Adipose tissue (tissue), 3 donors: Measurements from ENCODE around the gene POU6F2. TPM values are rescaled to one million over a fixed set of nuclear protein-coding genes. Genes with fewer than 3 reads are reported as not detected.

Source experiments
- H3K27ac ChIP-seq: one replicate; pipeline ENCODE4 v1.5.1; 2013; ENCODE audit warnings: low read depth, low read length
- WGBS, 3 donors: extraction: QIAGEN DNeasy Blood & Tissue Kit; methylation state at CpG; one replicate each; pipeline ENCODE4 v1.1.7; 2013; 5-methylcytosine and 5-hydroxymethylcytosine counted together
- polyA plus RNA-seq, 3 donors: library from polyadenylated mRNA; stranded (reverse); fragments of 200-250 nt; gene quantifications; one replicate each; pipeline ENCODE4 v1.2.3, GENCODE V29; 2013
- donor health status: healthy with polysubstance abuse.
- donor health status: Bipolar disorder and iron deficiency.
- donor health status: healthy.

POU6F2 gene
- polyA plus RNA-seq, 3 donors = 0.16 to 0.64 TPM; not detected in 1

DNA sequence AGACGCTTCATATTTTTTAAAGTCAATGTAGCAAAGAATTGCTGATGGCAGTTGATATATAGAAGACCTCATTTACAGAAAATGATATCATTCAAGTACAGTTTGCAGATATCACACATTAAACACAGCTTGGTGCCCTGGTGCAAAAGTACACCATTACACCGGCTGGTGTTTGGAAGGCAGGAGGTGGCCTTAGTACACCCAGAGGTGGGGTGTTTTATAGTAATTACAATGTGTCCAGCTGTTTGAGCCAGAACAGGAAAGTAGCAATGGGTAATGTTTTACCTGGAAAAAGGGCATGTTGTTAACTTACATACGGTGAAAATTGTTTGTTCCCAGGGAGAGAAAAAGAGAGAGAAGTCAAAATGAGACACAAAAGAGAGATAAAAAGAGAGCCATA, 485.5 kb downstream of the POU6F2 start:
- WGBS, 3 donors = 84 to 88% (median 87%) methylated on average over 3 of the region's 3 CpGs
- no peak overlapping the region for H3K27ac ChIP-seq

DNA sequence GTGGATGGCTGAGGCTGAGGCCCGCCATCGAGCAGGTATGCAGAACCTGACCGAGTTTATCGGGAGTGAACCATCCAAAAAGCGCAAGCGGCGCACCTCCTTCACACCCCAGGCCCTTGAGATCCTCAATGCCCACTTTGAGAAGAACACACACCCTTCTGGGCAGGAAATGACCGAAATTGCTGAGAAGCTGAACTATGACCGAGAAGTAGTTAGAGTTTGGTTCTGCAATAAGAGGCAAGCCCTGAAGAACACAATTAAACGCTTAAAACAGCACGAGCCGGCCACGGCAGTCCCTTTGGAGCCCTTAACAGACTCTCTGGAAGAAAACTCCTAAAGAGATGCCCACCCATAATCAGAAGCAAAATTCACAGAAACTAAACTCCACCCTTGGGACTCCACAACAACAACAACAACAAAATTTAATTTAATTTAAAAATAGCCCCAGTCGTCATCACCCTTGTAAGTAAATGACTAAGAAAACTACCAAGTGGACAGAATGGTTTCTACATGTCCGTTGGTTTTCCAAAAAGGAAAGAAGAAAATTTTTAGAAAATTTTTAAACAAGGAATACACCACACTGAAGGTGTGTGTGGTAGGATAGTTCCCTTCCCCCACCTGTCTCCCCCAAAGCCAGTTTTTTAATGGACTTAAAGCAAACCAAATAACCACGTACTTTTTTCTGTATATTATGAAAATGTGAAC, 486.8 kb downstream of the POU6F2 start:
- WGBS, 3 donors = 68 to 81% (median 77%) methylated on average over 16 of the region's 16 CpGs
- no peak overlapping the region for H3K27ac ChIP-seq

DNA sequence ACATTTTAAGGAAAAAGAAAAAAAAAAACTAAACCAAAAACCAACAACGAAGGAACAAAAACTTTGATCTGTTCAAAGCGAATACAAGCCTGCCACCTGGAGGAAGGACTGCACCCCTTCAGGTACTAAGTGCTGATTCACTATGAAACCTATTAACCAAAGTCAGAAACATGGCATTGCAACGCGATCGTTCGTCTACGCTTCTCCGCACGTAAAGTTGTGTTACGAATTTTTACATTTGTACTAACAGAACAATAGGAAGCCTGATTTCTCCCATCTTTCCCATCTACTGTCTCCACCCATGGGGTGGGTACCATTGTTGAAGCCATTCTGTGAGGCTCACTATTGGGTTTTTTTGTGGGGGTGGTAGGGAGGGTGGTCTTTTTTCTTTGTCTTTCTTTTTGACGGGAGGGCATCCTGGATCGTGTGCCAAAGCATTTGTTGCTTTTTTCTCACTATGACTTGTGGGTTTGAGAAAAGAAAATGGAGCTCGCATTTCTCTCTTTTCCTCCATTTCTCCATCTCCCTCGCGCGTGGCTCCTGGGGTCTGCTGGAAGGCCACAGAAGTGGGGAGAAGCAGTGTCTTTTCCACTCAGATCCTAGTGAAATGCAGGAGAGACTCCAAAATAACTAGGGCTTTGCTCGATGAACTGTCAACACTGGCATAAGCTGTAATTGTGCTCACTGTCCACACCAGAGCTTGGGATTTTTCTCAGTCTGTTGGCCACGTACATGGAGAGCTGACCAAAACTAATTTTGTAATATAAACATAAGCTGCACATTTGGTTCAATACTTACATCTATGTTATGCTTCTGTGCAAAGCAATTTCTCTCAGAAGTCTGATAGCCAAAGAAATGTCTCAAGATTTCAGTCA, 487.6 kb downstream of the POU6F2 start:
- 34 to 40% (median 36%) methylated on average over 18 of the region's 18 CpGs for WGBS, 3 donors
- no peak overlapping the region for H3K27ac ChIP-seq

DNA sequence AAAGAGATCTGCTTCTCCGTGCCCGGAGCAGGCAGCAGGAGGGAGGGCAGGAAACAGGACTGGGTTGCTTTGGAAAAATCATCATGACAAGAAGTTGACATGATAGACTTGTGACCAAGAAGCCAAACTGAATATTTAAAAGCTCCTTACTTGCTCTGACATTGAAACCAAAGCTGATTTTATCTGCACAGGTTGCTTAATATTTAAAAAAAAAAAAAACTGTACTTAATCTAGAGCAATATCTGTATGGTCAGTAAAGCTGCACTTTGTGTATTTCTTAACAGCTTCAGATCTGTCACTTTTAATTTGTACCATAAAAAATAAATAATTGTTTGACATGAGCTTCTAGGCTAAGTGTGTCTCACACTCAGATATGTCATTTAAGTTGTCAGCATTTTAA, 490.6 kb downstream of the POU6F2 start:
- 16 to 54% (median 42%) methylated on average over 2 of the region's 2 CpGs for WGBS, 3 donors
- no peak overlapping the region for H3K27ac ChIP-seq

DNA sequence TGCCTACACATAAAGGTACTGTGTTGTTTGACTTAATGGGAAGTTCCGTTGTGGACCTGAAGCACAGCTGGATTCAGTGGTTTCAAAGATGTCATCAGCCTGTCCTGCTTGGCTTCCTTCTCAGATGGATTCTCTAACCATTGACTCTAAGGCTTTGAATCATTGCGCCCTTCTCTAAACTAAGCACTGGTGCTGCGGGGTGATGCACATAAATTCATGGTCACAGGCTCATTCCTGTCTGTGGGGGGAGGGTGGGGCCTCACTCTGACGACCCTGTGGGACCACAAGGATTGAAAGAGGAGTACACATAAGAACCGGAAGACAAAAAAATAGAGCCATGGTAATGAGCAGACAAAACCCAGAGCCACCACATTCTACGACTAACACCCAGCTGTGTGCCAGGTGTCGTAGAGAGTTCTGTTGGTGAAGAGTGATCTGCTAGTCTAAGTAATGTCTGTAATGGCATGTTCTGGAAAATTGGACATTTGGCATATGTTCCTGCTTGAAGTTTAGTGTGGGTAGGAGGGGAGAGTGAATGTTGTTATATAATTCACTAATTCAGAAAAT, 491.2 kb downstream of the POU6F2 start:
- no peak overlapping the region for H3K27ac ChIP-seq
- WGBS, 3 donors = 56 to 72% (median 66%) methylated on average over 7 of the region's 7 CpGs

DNA sequence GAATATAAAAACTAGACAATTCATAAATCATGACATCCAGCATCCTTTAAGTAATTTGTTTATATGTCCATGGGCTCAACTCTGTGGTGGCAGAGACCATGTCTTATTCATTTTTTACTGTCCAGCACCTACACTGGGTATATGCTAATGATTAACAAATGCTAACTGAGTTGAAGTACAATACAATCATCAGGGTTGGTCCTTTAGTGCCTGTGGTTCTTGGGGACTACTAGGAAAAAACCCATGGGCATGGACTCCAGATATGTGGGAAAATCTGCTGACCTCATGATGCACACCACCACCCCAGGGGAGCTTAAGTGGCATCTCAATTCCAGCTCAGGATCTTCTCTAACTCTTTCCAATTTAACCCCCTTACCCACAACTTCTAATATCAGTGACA, 503.2 kb downstream of the POU6F2 start:
- H3K27ac ChIP-seq = no peak overlapping the region

DNA sequence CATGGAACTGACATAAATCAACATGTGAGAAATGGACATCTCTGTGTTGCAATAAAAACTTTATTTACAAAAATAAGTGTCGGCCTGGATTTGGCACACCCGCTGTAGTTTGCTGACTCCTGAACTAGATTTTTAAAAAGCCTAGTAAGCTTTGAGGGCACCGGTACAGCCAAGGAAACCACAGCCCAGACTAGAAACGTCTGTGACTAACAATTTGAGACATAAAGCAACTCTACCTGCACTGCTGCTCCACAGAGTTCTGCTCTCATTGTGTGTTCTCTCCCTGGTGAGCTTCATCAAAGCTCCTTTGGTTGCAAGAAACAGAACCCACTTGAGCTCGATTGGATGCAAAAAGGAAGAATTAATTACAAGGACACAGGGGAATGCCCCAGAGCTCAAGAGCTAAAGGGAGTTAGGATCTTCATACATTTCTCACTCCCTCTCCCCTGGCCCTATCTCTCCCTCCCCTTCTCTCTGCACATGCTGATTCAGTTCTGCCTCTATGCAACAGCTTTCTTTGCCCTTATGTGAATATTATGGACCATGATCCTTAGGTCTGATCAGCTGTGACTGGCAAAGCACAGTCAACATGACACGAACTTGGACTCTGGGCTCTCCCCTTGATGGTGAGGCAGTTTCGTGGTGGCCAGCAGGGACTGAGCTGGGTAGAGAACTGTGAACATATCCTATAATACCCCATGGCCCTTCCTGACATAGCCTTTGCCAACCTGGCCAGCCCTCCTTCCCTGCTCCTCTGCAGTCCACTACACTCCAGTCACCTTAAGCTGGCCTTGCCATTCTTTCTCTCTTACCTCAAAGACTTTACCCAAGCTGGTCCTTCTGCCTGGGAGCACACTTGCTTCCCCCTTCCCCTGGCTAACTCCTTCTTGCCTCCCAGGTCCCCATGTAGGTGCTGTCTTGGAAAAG, 511.0 kb downstream of the POU6F2 start:
- no peak overlapping the region for H3K27ac ChIP-seq
- 50 to 65% (median 64%) methylated on average over 7 of the region's 7 CpGs for WGBS, 3 donors

DNA sequence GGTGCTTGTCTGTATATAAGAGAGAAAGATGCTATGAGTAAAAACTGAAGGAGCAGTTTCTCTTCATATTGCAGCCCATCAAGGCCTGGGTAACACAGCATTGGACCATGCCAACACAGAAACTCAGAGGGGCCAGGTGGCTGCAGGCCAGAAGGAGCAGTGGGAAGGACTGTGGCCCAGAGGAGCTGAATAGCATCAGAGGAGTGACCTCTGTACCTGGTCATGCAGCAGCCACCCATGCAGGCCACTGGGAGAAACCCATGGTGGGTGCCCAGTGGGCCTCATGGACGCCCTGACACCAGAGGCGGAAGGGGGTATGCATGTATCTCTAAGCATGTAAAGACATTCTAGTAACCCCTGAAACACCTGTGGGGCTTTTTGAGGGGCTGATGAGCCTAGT, 512.6 kb downstream of the POU6F2 start:
- WGBS, 3 donors = 88 to 93% (median 92%) methylated on average over 2 of the region's 2 CpGs
- no peak overlapping the region for H3K27ac ChIP-seq

DNA sequence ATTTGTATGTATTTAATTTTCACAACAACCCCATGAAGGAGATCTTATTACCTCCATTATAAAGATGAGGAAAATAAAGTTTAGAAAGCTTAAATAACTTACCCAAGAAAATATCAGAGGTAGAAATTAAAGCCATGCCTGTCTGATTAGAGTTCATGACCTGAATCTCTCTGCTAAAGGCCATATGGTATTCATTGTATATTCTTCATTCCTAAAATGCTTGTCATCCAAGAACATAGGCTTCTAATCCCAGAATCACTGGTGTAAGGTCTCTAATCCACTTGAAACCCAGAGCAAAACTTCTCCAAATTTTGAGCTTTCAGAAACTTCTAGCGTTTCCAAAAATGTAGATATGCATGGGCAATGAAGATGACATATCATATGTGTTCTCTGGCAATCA, 516.2 kb downstream of the POU6F2 start:
- 86 to 90% (median 89%) methylated on average over 1 of the region's 1 CpG for WGBS, 3 donors

DNA sequence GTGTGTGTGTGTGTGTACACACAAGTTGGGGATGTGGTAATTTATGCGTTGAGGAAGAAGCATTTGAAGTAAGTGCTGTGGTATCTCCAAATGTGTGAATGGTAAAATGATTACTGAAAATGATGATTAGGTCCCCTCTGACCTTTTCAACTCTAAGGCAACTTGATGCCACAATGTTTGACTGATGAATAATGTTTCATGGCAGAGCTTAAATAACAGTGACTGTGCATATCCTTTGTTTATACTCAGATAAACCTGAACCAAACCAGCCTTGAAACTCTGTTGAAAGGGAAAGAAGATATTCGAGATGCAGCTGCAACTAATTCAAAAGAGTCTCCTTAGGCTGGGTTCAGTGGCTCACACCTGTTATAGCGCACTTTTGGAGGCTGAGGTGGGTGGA, 523.6 kb downstream of the POU6F2 start:
- no peak overlapping the region for H3K27ac ChIP-seq
- WGBS, 3 donors = 57 to 65% (median 60%) methylated on average over 3 of the region's 3 CpGs

More for the DNA sequence above, 516.2 kb downstream of the POU6F2 start:
- H3K27ac ChIP-seq = no peak overlapping the region

DNA sequence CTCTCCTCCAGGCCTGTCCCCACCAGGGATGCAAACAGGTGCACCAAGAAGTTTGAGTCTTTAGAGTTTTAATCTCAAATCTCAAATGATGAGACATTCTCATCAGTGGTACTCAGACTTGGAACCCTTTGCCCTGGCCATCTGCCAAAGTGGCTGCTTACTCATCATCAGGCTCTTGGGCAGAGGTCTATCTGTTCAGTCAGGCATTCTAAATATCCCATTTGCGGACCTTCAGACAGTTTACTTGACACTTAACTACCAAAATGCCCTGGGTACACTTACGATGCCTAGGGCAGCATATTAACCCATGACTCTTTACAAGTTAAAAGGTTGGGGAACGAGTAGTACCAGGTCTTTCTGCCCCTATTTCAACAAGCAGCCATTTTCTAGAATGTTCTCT, 527.3 kb downstream of the POU6F2 start:
- 31 to 68% (median 64%) methylated on average over 3 of the region's 3 CpGs for WGBS, 3 donors

DNA sequence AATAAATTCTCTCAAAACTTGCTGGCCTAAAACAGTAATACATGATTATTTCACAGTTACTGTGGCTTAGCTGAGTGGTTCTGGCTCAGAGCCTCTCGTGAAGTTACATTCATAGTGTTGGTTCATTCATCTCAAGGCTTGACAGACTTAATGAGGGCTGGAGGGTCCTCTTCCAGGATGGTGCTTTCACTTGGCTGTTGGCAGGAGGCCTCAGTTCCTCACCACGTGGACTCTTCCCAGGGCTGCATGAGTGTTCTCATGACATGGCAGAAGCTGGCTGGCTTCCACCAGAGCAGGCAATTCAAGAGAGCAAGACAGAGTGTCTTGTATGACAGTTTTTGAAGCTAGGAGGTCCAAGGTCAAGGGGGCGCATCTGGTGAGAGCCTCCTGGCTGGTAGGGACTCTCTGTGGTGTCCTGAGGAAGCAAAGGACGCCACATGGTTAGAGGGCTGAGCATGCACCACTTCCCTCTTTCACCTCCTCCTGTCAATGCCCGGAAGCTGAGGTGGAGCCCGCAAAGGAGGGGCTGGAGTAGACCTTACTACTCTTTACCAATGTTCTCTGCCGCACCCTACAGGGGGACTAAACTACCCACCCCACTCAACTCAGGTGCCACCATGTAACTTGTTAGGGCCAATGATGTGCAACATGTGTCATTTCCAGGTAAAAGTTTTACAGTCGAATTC, 530.3 kb downstream of the POU6F2 start:
- WGBS, 3 donors = 57 to 72% (median 71%) methylated on average over 8 of the region's 8 CpGs
- H3K27ac ChIP-seq = no peak overlapping the region

More for the DNA sequence above, 527.3 kb downstream of the POU6F2 start:
- no peak overlapping the region for H3K27ac ChIP-seq

DNA sequence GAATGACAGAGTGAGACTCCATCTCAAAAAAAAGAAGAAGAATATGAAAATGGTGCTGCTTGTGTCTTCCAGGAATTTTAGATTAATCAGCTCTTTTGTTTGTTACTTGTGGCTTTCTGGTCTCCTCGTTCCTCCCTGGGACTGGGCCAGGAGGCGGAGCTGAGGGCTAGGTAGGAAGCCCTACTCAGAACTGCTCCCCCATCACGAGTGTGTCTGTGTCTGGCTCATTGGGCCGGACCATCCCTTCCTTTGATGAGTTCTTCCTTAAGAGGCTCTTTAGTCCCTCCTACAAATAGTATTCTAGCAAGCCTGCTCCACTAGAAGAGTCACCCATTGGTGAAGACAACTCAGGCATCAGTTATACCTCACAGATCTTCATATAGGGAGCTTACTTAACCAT, 531.7 kb downstream of the POU6F2 start:
- WGBS, 3 donors = 41 to 73% (median 55%) methylated on average over 4 of the region's 4 CpGs
- no peak overlapping the region for H3K27ac ChIP-seq

DNA sequence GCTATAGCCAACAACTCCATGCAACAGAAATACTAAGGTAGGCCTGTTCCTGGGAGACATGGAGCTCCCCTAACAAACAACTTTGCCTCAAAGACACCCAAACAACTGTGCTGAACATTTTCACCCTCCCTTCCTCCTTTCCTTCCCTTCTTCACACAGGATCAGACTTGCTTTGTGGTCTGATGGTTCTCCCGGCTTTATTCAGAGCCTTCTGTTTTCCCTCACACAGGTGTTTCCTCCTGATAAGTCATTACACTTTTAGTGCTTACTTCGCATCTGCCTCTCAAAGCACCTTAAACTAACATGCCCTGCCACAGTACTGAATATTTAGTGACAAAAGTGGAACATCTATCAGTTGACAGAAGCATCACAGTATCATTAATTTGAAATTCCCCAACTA, 532.2 kb downstream of the POU6F2 start:
- WGBS, 3 donors = 47 to 70% (median 52%) methylated on average over 2 of the region's 2 CpGs
- H3K27ac ChIP-seq = no peak overlapping the region

DNA sequence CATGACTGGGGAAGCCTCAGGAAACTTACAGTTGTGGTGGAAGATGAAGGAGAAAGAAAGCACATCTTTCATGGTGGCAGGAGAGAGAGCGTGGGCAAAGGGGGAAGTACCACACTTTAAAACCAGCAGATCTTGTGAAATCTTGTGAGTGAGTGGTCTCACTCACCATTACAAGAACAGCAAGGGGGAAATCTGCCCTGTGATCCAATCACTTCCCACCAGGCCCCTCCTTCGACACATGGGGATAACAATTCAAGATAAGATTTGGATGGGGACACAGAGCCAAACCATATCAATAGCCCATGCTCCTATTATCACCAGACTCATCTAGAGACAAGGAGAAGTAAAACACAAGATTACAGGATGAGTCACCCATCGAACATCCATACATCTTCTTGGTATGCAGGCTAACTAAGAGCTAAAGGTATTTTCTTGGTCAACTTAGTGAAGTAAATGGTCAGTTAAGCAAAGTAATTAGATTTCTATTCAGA, 533.2 kb downstream of the POU6F2 start:
- no peak overlapping the region for H3K27ac ChIP-seq
- WGBS, 3 donors = 72 to 84% (median 82%) methylated on average over 3 of the region's 3 CpGs

DNA sequence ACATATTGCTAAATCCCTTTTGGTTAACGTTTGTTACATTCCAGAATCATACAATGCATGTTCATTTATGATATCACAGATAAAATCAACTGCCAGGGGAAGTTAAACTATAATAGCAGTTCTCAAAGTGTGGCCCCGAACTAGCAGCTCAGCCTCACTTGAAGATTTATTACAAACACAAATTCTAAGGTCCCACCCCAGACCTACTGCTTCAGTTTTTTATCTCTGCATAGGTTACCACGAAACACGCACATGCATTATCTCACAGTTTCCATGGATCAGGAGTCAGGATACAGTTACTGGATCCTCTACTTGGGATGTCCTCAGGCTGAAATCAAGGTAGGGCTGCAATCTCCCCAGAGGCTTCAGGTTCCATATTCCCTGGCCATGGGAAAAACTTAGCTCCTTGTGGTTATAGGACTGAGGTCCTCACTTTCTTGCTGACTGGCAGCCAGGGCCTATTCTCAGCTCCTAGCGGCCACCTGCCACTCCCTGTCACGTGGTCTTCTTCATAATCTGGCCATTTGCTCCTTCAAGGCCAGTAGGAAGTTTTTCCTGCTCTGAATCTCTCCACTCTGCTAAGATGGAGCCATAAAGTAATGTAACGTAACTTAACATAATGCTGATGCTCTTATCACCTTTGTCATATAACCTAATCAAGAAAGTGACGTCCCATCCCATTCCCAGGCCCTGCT, 538.0 kb downstream of the POU6F2 start:
- no peak overlapping the region for H3K27ac ChIP-seq
- 64 to 74% (median 65%) methylated on average over 8 of the region's 8 CpGs for WGBS, 3 donors

DNA sequence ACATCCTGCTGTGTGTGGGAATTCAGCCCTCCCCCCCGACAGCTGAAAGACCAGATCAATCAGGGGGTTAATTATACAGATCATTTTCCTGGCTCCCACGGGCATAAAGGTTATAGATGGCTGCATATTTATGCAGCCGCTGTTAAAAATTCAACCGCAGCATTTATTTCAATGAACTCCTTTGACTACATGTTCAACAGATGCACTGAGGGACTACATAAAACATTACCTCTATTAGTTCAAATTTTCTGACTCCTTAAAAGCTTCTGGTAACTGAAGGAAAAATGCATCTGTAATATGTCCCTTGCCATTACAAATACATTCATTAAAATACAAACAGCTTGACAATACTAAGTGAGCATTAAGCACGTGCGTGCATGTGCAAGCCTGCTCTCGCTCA, 538.8 kb downstream of the POU6F2 start:
- 56 to 74% (median 71%) methylated on average over 7 of the region's 7 CpGs for WGBS, 3 donors
- no peak overlapping the region for H3K27ac ChIP-seq
